ENCODE measurements around the gene GCLC.
"Not testable (repeated sequence)": the region's sequence is repeated elsewhere in the genome, so short reads cannot be mapped to it uniquely, and the experiment has no call there.

The GCLC gene

GRCh38 chr6:53581173-53581773, 36.4 kb upstream of the GCLC start:
- no peak overlapping the region for H3K9ac ChIP-seq (ENCODE audit: low read length)
- no peaks in the 10 kb centered on the region for H4K20me1 ChIP-seq (ENCODE audit: insufficient read depth, low read length)
- H2AFZ ChIP-seq (ENCODE audit: low read depth, low read length) = no peak overlapping the region
- peaks cover 32% of the 10 kb centered on the region for H3K4me1 ChIP-seq (ENCODE audit: low read length)
- no peak overlapping the region for H3K27ac ChIP-seq (ENCODE audit: low read length)
- no peak for TF ChIP-seq EZH2phosphoT487 (IDR thresholded peaks at IDR 0.05; ENCODE audit: low read depth)
- no peak for TF ChIP-seq CTCF (IDR thresholded peaks at IDR 0.05; ENCODE audit: low read depth, low read length)
- no peak overlapping the region for H3K4me2 ChIP-seq (ENCODE audit: low read length)
- no peaks in the 10 kb centered on the region for H3K36me3 ChIP-seq (replicated peaks; ENCODE audit: low read depth, low read length)
- H3K4me3 ChIP-seq (ENCODE audit: low read length) = no peak overlapping the region
- no peaks in the 10 kb centered on the region for H3K27me3 ChIP-seq (ENCODE audit: low read depth, low read length)
- H3K9me3 ChIP-seq (ENCODE audit: insufficient read depth, low read length) = no peaks in the 10 kb centered on the region
- no peaks in the 10 kb centered on the region for H3K79me2 ChIP-seq (ENCODE audit: low read length)

- TF ChIP-seq CTCF (IDR thresholded peaks at IDR 0.05; ENCODE audit: low read depth, low read length) (no peak), EZH2phosphoT487 (IDR thresholded peaks at IDR 0.05; ENCODE audit: low read depth) (no peak)
- no peaks in the 10 kb centered on the region for H3K79me2 ChIP-seq (ENCODE audit: low read length)
Observed at GRCh38 chr6:53579338-53579737, 34.4 kb upstream of the GCLC start.

GRCh38 chr6:53578371-53578770, 33.5 kb upstream of the GCLC start:
- Histone ChIP-seq H3K36me3 (replicated peaks; ENCODE audit: low read depth, low read length) (no peaks in the 10 kb centered on the region), H3K79me2 (ENCODE audit: low read length) (no peaks in the 10 kb centered on the region), H3K4me2 (ENCODE audit: low read length) (no peak overlapping the region), H3K9ac (ENCODE audit: low read length) (no peak overlapping the region), H2AFZ (ENCODE audit: low read depth, low read length) (no peak overlapping the region), H4K20me1 (ENCODE audit: insufficient read depth, low read length) (no peaks in the 10 kb centered on the region), H3K4me1 (ENCODE audit: low read length) (peaks cover 17% of the 10 kb centered on the region), H3K9me3 (ENCODE audit: insufficient read depth, low read length) (no peaks in the 10 kb centered on the region), H3K27me3 (ENCODE audit: low read depth, low read length) (no peaks in the 10 kb centered on the region), H3K4me3 (ENCODE audit: low read length) (no peak overlapping the region), H3K27ac (ENCODE audit: low read length) (no peak overlapping the region)
- TF ChIP-seq EZH2phosphoT487 (IDR thresholded peaks at IDR 0.05; ENCODE audit: low read depth) (no peak), CTCF (IDR thresholded peaks at IDR 0.05; ENCODE audit: low read depth, low read length) (no peak)

More at GRCh38 chr6:53579338-53579737, 34.4 kb upstream of the GCLC start:
- Histone ChIP-seq H3K27ac (ENCODE audit: low read length) (no peak overlapping the region), H2AFZ (ENCODE audit: low read depth, low read length) (no peak overlapping the region), H3K4me2 (ENCODE audit: low read length) (no peak overlapping the region), H3K4me1 (ENCODE audit: low read length) (peaks cover 21% of the 10 kb centered on the region), H3K9ac (ENCODE audit: low read length) (no peak overlapping the region), H3K36me3 (replicated peaks; ENCODE audit: low read depth, low read length) (no peaks in the 10 kb centered on the region), H4K20me1 (ENCODE audit: insufficient read depth, low read length) (no peaks in the 10 kb centered on the region), H3K4me3 (ENCODE audit: low read length) (no peak overlapping the region), H3K27me3 (ENCODE audit: low read depth, low read length) (no peaks in the 10 kb centered on the region), H3K9me3 (ENCODE audit: insufficient read depth, low read length) (no peaks in the 10 kb centered on the region)

- H3K36me3 ChIP-seq (replicated peaks; ENCODE audit: low read depth, low read length) = no peaks in the 10 kb centered on the region
- no peaks in the 10 kb centered on the region for H3K9me3 ChIP-seq (ENCODE audit: insufficient read depth, low read length)
- no peak overlapping the region for H3K4me3 ChIP-seq (ENCODE audit: low read length)
- no peak for TF ChIP-seq CTCF (IDR thresholded peaks at IDR 0.05; ENCODE audit: low read depth, low read length)
- TF ChIP-seq EZH2phosphoT487 (IDR thresholded peaks at IDR 0.05; ENCODE audit: low read depth) = no peak
- H2AFZ ChIP-seq (ENCODE audit: low read depth, low read length) = no peak overlapping the region
- H3K27me3 ChIP-seq (ENCODE audit: low read depth, low read length) = no peaks in the 10 kb centered on the region
- no peak overlapping the region for H3K9ac ChIP-seq (ENCODE audit: low read length)
- no peaks in the 10 kb centered on the region for H4K20me1 ChIP-seq (ENCODE audit: insufficient read depth, low read length)
- no peaks in the 10 kb centered on the region for H3K79me2 ChIP-seq (ENCODE audit: low read length)
- no peak overlapping the region for H3K4me2 ChIP-seq (ENCODE audit: low read length)
- H3K4me1 ChIP-seq (ENCODE audit: low read length) = no peaks in the 10 kb centered on the region
- no peak overlapping the region for H3K27ac ChIP-seq (ENCODE audit: low read length)
Observed at GRCh38 chr6:53573299-53573698, 28.4 kb upstream of the GCLC start.

- not testable (repeated sequence) for H3K4me1 ChIP-seq (ENCODE audit: low read length); H3K4me2 ChIP-seq (ENCODE audit: low read length); H3K27me3 ChIP-seq (ENCODE audit: low read depth, low read length); H2AFZ ChIP-seq (ENCODE audit: low read depth, low read length); H3K4me3 ChIP-seq (ENCODE audit: low read length); H4K20me1 ChIP-seq (ENCODE audit: insufficient read depth, low read length); H3K79me2 ChIP-seq (ENCODE audit: low read length); H3K36me3 ChIP-seq (replicated peaks; ENCODE audit: low read depth, low read length); H3K27ac ChIP-seq (ENCODE audit: low read length); H3K9me3 ChIP-seq (ENCODE audit: insufficient read depth, low read length); H3K9ac ChIP-seq (ENCODE audit: low read length)
Observed at GRCh38 chr6:53572379-53572778, 27.5 kb upstream of the GCLC start.
